Limb (tissue), 2 donors: ENCODE measurements around the gene ATR.
A peak's percentile ranks its signal among the peaks of the same experiment; 100 is the strongest.
"Not testable (repeated sequence)": the region's sequence is repeated elsewhere in the genome, so short reads cannot be mapped to it uniquely, and the experiment has no call there.

Source experiments
- DNase-seq, 2 donors: peaks; one replicate each; pipeline ENCODE4 v3.0.0-alpha.2; 2016; ENCODE audit errors: extremely low spot score in 2 of 2

ATR gene

DNA sequence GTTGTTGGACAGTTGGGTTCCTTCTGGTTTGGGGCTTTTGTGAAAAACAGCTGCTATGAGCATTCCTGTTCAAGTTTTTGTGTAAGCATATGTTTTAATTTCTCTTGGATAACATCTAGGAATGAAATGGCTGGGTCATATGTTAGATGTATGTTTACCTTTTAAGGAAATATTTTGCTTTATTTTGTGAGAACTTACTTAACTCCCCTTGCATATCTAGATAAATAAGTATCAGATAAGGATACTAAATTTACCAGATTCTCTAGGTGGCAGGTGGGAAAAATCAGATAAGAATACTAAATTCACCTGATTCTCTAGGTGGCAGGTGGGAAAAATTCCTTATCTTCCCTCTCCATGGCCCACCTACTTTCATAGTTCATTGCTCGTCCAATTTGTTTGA lies 16.6 kb upstream of the ATR start:
- no peak for DNase-seq

- not testable (repeated sequence) for DNase-seq
These were observed 13.7 kb upstream of the ATR start for GRCh38 chr3:142592268-142592667.

GRCh38 chr3:142588703-142589102 lies 10.2 kb upstream of the ATR start:
- DNase-seq: no peak

GRCh38 chr3:142586803-142587406 lies 8.4 kb upstream of the ATR start:
- DNase-seq: peak; percentile 41 to 60

- not testable (repeated sequence) for DNase-seq
These were observed 2.5 kb upstream of the ATR start for GRCh38 chr3:142581070-142581469.

DNA sequence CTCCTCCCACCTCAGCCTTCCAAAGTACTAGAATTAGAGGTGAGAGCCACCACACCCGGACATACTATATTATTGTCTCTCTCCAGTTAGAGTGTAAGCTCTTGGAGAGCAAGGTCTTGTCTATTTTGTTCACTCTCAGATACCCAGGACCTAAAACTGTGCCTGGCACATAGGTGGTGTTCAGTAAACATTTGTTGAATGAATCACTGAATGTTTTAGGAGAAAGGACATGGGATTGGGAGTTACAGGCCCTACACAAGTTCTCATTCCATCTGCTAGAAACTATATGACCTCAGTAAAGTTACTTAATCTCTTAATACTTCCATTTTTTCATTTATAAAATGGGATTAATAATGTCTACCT lies 1.5 kb upstream of the ATR start:
- no peak for DNase-seq

- no peak for DNase-seq
These were observed 721 bp downstream of the ATR start for GRCh38 chr3:142577696-142578328.

GRCh38 chr3:142576792-142577191 lies 1.7 kb downstream of the ATR start:
- no peak for DNase-seq

GRCh38 chr3:142574665-142575064 lies 3.9 kb downstream of the ATR start:
- no peak for DNase-seq

- DNase-seq: not testable (repeated sequence)
These were observed 4.3 kb downstream of the ATR start for GRCh38 chr3:142574223-142574622.

DNA sequence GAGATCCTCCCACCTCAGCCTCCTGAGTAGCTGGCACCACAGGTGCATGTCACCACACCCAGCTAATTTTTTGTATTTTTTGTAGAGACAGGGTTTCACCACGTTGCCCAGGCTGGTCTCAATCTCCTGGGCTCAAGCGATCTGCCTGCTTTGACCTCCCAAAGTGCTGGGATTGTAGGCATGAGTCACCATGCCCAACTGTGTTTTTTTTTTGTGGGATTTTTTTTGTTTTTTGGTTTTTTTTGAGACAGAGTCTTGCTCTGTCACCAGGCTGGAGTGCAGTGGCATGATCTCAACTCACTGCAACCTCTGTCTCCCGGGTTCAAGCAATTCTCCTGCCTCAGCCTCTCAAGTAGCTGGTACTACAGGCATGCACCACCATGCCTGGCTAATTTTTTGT lies 9.1 kb downstream of the ATR start:
- DNase-seq: not testable (repeated sequence)

DNA sequence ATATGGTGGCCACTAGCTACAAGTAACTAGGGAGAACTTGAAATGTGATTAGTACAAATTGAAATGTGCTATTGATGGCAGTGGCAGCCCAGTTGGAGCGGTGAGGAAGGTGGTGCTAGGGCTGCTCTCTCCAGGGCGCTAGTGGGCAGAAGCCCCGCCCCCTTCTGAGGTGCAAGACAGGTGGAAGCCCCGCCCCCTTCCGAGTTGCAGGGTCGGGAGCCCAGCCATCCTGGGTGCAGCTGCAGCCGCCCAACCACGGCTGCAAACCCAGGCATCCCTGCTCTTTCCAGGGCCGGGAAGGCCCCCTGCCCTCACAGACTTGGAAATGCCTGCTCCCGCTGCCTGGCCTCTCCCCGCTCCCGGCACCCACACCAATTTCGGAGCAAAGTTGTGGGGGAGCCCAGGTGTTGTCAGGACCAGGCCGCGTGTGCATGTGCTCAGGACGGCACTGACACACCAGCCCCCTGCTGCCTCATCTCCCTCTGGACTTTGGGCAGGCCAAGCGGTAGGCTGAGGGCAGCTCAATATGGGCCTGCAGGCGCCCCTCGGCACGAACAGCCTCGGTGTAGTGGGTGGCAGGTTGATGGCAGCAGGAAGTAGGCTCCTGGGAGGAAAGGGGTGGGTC lies 10.0 kb downstream of the ATR start:
- no peak for DNase-seq

DNA sequence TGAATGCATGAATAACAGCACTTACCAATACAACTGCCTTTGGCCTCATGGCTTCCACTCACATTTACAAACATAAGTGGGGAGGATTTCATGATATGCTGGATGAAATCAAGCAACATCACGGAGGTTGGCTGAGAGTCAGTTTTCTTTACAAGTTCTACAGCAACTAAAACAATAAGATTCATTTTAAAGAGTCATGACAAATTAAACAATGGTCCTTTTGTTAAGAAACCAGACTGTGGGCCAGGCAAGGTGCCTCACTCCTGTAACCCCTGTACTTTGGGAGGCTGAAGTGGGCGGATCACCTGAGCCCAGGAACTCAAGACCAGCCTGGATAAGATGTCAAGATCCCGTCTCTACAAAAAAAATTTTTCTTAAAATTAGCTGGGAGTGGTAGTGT lies 12.4 kb downstream of the ATR start:
- no peak for DNase-seq

DNA sequence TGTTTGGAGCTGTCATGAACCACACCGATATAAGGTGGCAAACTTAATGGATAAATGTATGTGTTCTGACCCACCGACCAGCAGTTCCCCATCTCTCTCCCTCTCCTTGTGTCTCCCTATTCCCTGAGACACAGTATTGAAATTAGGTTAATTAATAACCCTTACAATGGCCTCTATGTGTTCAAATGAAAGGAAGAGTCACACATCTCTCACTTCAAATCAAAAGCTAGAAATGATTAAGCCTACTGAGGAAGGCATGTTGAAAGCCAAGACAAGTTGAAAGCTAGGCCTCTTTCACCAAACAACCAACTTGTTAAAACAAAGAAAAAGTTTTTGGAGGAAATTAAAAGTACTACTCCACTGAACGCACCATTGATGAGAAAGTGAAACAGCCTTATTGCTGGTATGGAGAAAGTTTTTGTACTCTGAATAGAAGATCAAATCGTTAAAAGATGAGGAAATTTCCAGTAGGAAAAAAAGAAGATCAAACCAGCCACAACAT lies 15.0 kb downstream of the ATR start:
- no peak for DNase-seq

DNA sequence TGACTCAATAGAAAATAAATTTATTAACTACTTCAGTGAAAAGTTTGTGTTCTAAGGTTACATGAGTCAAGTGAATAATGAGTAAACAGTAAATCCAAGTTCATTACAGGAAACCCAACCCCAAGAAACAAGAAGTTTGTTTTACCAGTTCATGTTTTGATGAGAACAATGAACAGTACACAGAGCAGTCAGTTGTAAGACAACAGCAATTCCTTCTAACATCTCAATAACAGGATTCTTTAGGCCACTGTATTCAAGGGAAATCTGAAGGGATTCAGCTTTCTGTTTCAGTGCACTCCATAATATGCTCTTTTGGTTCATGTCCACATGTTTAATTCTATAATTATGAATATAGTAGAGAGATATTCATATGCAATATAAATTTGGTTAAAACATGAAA lies 18.4 kb downstream of the ATR start:
- no peak for DNase-seq

DNA sequence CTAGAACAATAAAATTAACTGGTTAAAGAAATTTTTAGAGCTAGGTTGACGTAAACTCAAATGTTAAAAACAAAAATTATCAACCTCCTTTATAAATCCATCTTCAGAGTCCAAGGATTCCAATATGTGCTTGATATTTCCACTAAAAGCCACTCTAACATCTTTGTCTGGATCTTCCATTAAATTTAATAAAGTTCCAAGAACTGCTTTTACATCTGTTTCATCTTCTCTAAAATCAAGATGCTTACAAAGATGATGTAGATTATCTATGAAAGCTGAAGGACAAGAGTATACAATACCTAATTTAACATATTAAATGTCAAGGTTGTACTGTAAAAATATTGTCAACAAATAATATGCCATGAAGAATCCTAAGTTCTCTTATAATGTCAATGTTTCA lies 24.8 kb downstream of the ATR start:
- no peak for DNase-seq

- DNase-seq: not testable (repeated sequence)
These were observed 26.0 kb downstream of the ATR start for GRCh38 chr3:142552579-142552978.

DNA sequence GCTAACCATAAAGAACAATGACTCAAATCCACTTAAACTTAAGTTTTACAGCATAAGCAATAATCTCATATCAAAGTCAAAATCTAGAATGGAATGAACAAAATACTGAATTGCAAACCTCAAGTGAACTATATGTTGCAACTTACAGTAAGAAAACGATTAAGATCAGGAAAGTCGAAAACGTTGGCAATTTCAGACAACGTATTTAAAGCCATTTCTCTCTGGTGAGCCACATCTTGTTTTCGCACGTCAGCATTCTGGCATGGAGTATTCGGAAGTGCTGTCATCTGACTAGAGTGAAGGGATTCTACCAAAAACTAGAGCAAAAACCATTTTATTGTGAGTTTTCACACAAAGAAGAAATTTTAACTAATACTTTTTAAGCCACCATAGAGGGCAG lies 28.5 kb downstream of the ATR start:
- DNase-seq: no peak

DNA sequence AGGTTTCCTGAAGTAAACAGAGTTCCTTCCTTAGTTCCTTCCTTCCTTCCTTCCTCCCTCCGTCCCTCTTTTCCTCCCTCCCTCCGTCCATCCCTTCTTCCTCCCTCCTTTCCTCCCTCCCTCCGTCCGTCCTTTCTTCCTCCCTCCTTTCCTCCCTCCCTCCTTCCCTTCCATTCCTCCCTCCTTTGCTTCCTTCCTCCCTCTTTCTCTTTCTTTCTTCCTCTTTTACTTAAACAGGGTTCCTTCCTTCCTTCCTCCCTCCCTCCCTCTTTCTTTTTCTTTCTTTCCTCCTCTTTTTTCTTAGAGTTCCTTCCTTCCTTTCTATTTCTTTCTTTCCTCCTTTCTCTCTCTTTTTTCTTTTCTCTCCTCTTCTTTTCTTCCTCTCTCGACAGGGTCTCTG lies 35.2 kb downstream of the ATR start:
- no peak for DNase-seq

GRCh38 chr3:142542054-142542453 lies 36.5 kb downstream of the ATR start:
- no peak for DNase-seq

- DNase-seq: no peak
These were observed 42.0 kb downstream of the ATR start for GRCh38 chr3:142536519-142536918.

- no peak for DNase-seq
These were observed 44.0 kb downstream of the ATR start for GRCh38 chr3:142534543-142534942.

GRCh38 chr3:142530296-142530695 lies 48.2 kb downstream of the ATR start:
- DNase-seq: no peak
